HUES6 (cell line): ENCODE results near the gene TFRC.
"Not testable (repeated sequence)": the region's sequence is repeated elsewhere in the genome, so short reads cannot be mapped to it uniquely, and the experiment has no call there.

Experiments
- H3K27ac ChIP-seq: 2 replicates; pipeline ENCODE4 v1.7.0; 2013; ENCODE audit warnings: low read depth, mild to moderate bottlenecking, low read length, inconsistent platforms
- H3K27me3 ChIP-seq: 2 replicates; pipeline ENCODE4 v1.6.1; 2013; ENCODE audit warnings: low read length; ENCODE audit not compliant: control insufficient read depth, insufficient read depth
- H3K36me3 ChIP-seq: 2 replicates; pipeline ENCODE4 v1.6.1; 2013; ENCODE audit warnings: low read length; ENCODE audit not compliant: control insufficient read depth, insufficient read depth
- H3K4me1 ChIP-seq: 2 replicates; pipeline ENCODE4 v1.6.1; 2013; ENCODE audit warnings: low read length; ENCODE audit not compliant: control insufficient read depth, insufficient read depth
- H3K4me3 ChIP-seq: 2 replicates; pipeline ENCODE4 v1.5.1; 2013; ENCODE audit warnings: low read depth, low read length
- H3K9ac ChIP-seq: one replicate; pipeline ENCODE4 v1.6.1; 2013; ENCODE audit warnings: mild to moderate bottlenecking, low read length
- H3K9me3 ChIP-seq: 2 replicates; pipeline ENCODE4 v1.6.1; 2013; ENCODE audit warnings: low read depth, low read length; ENCODE audit not compliant: control insufficient read depth, insufficient read depth

TFRC gene

GRCh38 chr3:196111939-196112386 lies 30.1 kb upstream of the TFRC start:
- H3K4me3 ChIP-seq = no peak overlapping the region
- no peaks in the 10 kb centered on the region for H3K36me3 ChIP-seq
- no peaks in the 10 kb centered on the region for H3K9me3 ChIP-seq
- H3K27ac ChIP-seq = no peak overlapping the region
- H3K9ac ChIP-seq = no peak overlapping the region
- H3K27me3 ChIP-seq = no peaks in the 10 kb centered on the region
- peaks cover 13% of the 10 kb centered on the region for H3K4me1 ChIP-seq

DNA sequence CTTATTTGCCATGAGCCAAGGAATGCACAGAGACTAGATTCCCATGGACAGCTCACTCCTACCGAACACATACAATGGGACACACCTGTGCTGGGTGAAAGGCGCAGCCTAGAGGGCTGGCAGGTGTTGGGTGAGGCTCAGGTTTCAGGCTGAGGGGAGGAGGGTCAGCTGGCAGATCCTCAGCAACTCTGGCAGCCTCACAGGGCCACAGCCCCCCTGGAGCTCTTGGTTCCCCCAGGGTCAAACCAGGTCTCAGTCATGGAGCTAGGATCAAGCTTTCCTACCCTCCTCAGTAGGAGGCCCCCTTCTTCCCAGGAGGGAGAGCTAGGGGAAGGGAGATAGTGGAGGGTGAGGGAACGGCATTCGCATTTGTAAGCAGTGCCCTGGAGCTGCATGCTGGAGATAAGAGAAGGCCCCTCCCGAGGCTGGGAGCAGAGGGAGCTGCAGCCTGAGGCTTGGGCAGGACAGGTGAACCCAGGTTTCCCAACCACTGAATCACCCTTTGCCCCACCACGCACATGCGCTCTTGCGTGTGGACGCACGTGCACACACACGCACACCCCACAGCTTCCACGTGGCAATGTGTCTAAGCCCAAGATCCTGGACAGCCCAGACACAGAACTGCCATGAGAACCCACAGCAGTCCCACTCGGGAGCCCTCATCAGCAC lies 26.3 kb upstream of the TFRC start:
- no peak overlapping the region for H3K27ac ChIP-seq
- no peak overlapping the region for H3K4me3 ChIP-seq
- no peaks in the 10 kb centered on the region for H3K27me3 ChIP-seq
- peaks cover 13% of the 10 kb centered on the region for H3K4me1 ChIP-seq
- H3K36me3 ChIP-seq = no peaks in the 10 kb centered on the region
- no peak overlapping the region for H3K9ac ChIP-seq
- no peaks in the 10 kb centered on the region for H3K9me3 ChIP-seq

- H3K4me3 ChIP-seq, H3K27me3 ChIP-seq, H3K9me3 ChIP-seq, H3K36me3 ChIP-seq, H3K9ac ChIP-seq, H3K4me1 ChIP-seq, H3K27ac ChIP-seq: not testable (repeated sequence)
Measured at GRCh38 chr3:196104707-196105106, 22.8 kb upstream of the TFRC start.

- not testable (repeated sequence) for H3K4me3 ChIP-seq, H3K27ac ChIP-seq, H3K4me1 ChIP-seq, H3K9me3 ChIP-seq, H3K36me3 ChIP-seq, H3K27me3 ChIP-seq, H3K9ac ChIP-seq
Measured at GRCh38 chr3:196098365-196098980, 16.6 kb upstream of the TFRC start.

- H3K27me3 ChIP-seq = no peaks in the 10 kb centered on the region
- no peaks in the 10 kb centered on the region for H3K9me3 ChIP-seq
- H3K4me1 ChIP-seq = no peaks in the 10 kb centered on the region
- no peak overlapping the region for H3K27ac ChIP-seq
- H3K36me3 ChIP-seq = no peaks in the 10 kb centered on the region
- H3K9ac ChIP-seq = no peak overlapping the region
- no peak overlapping the region for H3K4me3 ChIP-seq
Measured at GRCh38 chr3:196097373-196098154, 15.7 kb upstream of the TFRC start.

DNA sequence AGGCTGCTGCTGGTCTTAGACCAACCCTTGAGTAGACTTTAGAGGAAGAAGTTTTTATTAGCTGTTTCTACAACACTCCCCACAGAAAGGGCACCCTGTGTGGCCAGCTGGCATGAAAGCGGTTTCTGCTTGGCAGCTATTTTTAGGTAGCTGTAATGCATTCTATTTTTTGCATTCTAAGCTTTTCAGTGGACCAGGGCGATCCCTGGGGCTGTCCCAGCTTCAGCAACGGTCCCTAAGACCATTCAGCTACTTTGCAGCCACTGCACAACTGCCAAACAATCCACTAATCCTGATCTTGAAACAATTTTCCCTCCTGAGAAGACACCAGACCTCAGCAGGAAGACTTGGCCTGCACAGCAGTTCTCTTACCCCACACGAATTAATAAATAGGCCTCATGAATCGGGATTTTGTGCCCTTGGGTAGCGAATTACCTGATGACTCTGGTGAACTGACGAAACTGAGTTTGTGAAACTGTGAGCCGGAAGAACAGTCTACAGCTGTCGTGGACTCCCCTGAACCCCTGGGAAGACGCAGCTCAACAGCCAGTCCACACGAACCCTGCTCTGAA lies 14.6 kb upstream of the TFRC start:
- Histone ChIP-seq H3K9ac (no peak overlapping the region), H3K9me3 (no peaks in the 10 kb centered on the region), H3K27me3 (no peaks in the 10 kb centered on the region), H3K4me1 (no peaks in the 10 kb centered on the region), H3K36me3 (no peaks in the 10 kb centered on the region), H3K27ac (no peak overlapping the region), H3K4me3 (no peak overlapping the region)

DNA sequence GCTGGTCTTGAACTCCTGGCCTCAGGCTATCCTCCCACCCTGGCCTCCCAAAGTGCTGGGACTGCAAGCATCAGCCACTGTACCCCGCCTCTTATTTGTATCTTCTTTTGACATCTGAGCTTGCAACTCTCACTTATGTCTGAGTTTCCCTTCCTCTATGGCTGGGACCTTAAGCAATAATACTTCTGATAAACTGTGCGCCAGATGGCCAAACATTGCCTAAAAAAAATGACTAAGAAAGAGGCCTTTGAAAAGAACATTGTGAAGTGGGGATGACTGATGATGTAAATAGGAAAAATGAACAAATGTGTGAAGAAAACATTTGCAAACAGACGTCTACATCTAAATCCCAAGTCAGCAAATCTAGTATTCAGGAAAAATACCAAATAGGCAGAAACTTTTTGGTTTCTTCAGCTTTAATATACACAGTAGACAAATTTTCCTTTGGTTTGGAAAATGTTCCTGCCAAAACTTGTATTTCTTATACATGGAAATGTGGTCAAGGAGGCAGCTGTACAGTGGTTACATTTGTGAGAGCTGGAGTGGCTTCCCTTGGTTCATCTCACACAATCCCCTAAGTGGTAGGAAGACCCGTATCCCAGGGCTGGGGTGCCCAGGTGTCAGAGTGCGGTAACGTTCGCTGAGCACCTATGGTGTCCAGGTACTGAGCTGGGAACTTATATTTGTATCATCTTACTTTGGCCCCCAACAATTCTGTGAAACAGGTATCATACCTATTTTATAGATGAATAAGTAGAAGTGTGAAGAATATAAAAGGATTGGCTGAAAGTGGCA lies 11.6 kb upstream of the TFRC start:
- no peak overlapping the region for H3K4me3 ChIP-seq
- H3K9ac ChIP-seq = no peak overlapping the region
- no peaks in the 10 kb centered on the region for H3K4me1 ChIP-seq
- H3K27ac ChIP-seq = no peak overlapping the region
- H3K27me3 ChIP-seq = no peaks in the 10 kb centered on the region
- no peaks in the 10 kb centered on the region for H3K9me3 ChIP-seq
- no peaks in the 10 kb centered on the region for H3K36me3 ChIP-seq

GRCh38 chr3:196087906-196088305 lies 6.0 kb upstream of the TFRC start:
- no peaks in the 10 kb centered on the region for H3K36me3 ChIP-seq
- no peak overlapping the region for H3K9ac ChIP-seq
- H3K4me1 ChIP-seq = no peaks in the 10 kb centered on the region
- no peak overlapping the region for H3K4me3 ChIP-seq
- no peaks in the 10 kb centered on the region for H3K9me3 ChIP-seq
- no peak overlapping the region for H3K27ac ChIP-seq
- H3K27me3 ChIP-seq = no peaks in the 10 kb centered on the region

- peaks cover 13% of the 10 kb centered on the region for H3K4me1 ChIP-seq
- no peak overlapping the region for H3K27ac ChIP-seq
- H3K9ac ChIP-seq = peak overlapping the region; percentile 77
- H3K27me3 ChIP-seq = no peaks in the 10 kb centered on the region
- H3K4me3 ChIP-seq = peak overlapping the region; percentile 99
- no peaks in the 10 kb centered on the region for H3K9me3 ChIP-seq
- H3K36me3 ChIP-seq = no peaks in the 10 kb centered on the region
Measured at GRCh38 chr3:196082619-196082971, 705 bp upstream of the TFRC start.

DNA sequence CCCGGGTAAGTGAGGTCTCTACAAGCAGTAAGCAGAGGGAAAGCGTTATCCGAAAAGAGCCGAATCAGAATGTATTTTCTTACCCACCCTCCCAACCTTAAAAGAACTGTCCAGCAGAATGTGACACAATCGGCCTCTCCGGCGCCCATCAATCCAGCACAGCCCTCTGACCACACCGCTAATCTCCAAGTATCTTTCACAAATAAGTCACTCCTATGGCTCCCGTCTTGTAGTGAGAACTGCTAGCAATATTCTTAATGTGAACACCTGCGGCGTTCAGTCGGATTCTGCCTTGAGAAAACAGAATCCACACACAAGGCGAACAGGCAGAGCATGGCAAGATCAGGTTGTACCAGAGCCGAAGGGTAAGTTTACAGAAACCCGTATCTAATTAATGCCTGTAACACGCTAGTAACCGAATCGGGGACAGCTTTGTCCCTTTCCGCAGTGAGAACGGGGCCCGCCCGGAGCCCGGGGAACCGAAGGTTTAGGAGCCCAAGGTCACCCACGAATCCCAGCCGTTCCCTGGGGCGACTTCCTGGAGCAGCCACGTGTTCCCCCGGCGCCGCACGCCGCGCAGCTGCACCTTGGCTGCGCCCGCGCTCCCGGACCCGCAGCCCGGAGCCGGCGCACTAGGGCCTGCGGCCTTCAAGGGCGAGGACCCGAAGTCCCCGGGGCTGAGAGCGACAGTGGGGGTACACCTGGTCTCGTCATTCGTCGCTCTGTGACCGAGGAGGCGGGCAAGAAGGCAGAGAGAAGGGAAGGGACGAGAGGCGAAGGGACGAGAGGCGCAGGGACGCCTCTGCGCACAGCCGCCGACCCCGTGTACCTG lies 672 bp downstream of the TFRC start:
- Histone ChIP-seq H3K9me3 (no peaks in the 10 kb centered on the region), H3K4me1 (peaks cover 13% of the 10 kb centered on the region), H3K27me3 (no peaks in the 10 kb centered on the region), H3K27ac (peak overlapping the region; percentile 92), H3K9ac (peak overlapping the region; percentile 95), H3K36me3 (peaks cover 7% of the 10 kb centered on the region), H3K4me3 (peak overlapping the region; percentile 99)
